Measurements from ENCODE around the gene CASP7.

GRCh38 chr10:113708640-113709039, 28.9 kb downstream of the CASP7 start:
- TF ChIP-seq RAD21 (IDR thresholded peaks at IDR 0.05) (no peak), GABPA (IDR thresholded peaks at IDR 0.05 in 1 of 2, conservative IDR thresholded peaks at IDR 0.05 in 1 of 2) (no peak), CTCF (IDR thresholded peaks at IDR 0.05; ENCODE audit: low read depth, low read length, missing input control) (no peak), TAF1 (conservative IDR thresholded peaks at IDR 0.05) (no peak), JUND (IDR thresholded peaks at IDR 0.05) (no peak), MAX (IDR thresholded peaks at IDR 0.05) (no peak), FOXA1 (IDR thresholded peaks at IDR 0.05) (no peak), ATF3 (IDR thresholded peaks at IDR 0.05) (no peak), EGR1 (IDR thresholded peaks at IDR 0.05; ENCODE audit: low read depth in 2 of 2) (no peak), RXRA (IDR thresholded peaks at IDR 0.05) (no peak), FOXA2 (IDR thresholded peaks at IDR 0.05) (no peak), YY1 (IDR thresholded peaks at IDR 0.05) (no peak)

Data from liver (tissue), 3 donors.